Activated T-cell treated with anti-CD3 and anti-CD28 coated beads, Interleukin-2, amount 50 U/mL, for 48 hours (primary cell): Measurements from ENCODE around the gene PPP3CA.
"Not testable (repeated sequence)": the region's sequence is repeated elsewhere in the genome, so short reads cannot be mapped to it uniquely, and the experiment has no call there.

Source experiments
- DNase-seq, 2 experiments: peaks; one replicate each; pipeline ENCODE4 v3.0.0-alpha.2; 2020

Gene PPP3CA

GRCh38 chr4:101131058-101131457 is 216.3 kb downstream of the PPP3CA start:
- DNase-seq, result not testable (repeated sequence)

- DNase-seq, result not testable (repeated sequence)
Observed at GRCh38 chr4:101128898-101129297, 218.4 kb downstream of the PPP3CA start.

DNA sequence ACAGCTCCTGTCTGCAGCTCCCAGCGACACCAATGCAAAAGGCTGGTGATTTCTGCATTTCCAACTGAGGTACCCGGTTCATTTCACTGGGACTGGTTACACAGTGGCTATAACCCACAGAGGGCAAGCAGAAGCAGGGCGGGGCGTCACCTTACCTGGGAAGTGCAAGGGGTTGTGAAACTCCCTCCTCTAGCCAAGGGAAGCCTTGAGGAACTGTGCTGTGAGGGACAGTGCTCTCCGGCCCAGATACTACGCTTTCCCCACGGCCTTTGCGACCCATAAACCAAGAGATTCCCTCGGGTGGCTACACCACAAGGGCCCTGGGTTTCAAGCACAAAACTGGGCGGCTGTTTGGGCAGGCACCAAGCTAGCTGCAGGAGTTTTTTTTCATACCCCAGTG is 218.9 kb downstream of the PPP3CA start:
- DNase-seq, result no peak

GRCh38 chr4:101127176-101127790 is 220.0 kb downstream of the PPP3CA start:
- DNase-seq, result no peak

DNA sequence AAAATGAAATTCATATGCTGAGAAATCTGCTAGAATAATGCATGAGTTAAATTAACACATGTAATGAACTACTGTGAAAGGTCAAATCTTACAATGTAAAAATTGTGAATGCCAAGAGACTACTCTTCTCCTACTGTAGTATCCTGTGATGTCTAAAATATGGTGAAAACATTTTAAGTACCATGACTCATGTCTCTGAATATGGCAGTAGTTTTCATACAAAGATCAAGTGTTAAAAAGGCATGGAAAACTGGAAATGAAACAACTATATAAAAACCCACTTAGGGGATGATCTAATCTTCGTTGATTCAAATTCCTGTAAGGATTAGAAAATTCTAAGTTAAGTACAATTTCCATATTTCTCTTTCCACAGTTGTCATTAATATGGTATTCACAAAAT is 221.3 kb downstream of the PPP3CA start:
- no peak for DNase-seq

GRCh38 chr4:101125045-101125942 is 222.0 kb downstream of the PPP3CA start:
- no peak for DNase-seq

- no peak for DNase-seq
Observed at GRCh38 chr4:101123231-101123630, 224.1 kb downstream of the PPP3CA start.

- DNase-seq, result no peak
Observed at GRCh38 chr4:101122019-101122418, 225.3 kb downstream of the PPP3CA start.

- no peak for DNase-seq
Observed at GRCh38 chr4:101119141-101119540, 228.2 kb downstream of the PPP3CA start.

DNA sequence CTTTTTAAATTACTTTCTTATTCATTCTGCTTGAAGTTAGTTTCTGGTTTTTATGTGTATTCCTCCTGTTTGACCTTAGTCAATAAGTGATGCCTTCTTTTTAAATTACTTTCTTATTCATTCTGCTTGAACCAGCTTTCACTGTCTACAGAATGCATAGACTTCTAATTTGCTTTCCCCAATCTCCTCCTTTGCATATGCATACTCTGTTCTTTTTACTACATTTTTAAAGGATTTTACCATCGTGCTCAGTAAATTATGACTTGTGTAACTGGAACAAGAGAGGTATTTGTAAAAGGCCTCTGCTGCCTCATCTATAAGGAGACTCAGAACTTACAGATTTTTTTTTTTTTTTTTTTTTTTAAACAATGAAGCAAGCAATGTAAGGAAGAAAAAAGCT is 228.7 kb downstream of the PPP3CA start:
- no peak for DNase-seq

DNA sequence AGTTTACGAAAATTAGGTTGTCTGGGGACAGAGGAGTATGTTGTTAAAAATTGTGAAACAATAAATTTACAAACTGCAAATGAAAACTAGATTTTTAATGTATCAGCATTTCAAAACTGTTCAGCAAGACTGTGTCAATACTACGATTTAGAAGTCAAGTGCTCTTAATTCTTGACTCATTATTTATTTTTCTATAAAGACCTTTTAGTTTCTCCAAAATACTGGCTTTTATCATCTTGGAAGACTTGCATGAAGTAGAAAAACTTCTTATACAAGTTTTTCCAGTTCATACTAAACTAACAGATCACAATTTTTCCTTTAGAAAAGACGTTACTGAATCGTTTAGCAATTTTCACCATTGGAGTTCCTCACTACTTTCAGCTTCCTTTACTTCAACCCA is 231.4 kb downstream of the PPP3CA start:
- DNase-seq, result no peak

DNA sequence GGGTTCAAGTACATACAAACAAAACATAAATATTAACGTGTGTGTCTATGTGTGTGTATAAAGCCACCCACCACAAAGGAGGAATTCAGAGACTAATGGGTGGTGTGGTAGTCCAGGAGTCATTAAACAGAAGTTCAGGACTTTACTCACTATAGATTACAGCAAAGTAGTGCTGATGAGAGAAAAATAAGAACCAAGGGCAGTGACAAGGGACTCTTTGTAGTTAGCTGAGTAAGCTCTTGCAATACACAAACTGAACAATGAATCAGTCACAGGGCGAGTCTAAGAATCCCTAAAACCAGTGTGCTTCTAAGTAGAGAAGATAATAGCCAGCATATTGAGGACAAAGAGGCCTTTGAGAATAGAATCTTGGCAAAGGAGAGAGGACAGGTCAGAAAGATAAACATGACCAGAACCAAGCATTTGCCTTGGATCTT is 232.4 kb downstream of the PPP3CA start:
- no peak for DNase-seq

- no peak for DNase-seq
Observed at GRCh38 chr4:101104312-101105052, 242.8 kb downstream of the PPP3CA start.

DNA sequence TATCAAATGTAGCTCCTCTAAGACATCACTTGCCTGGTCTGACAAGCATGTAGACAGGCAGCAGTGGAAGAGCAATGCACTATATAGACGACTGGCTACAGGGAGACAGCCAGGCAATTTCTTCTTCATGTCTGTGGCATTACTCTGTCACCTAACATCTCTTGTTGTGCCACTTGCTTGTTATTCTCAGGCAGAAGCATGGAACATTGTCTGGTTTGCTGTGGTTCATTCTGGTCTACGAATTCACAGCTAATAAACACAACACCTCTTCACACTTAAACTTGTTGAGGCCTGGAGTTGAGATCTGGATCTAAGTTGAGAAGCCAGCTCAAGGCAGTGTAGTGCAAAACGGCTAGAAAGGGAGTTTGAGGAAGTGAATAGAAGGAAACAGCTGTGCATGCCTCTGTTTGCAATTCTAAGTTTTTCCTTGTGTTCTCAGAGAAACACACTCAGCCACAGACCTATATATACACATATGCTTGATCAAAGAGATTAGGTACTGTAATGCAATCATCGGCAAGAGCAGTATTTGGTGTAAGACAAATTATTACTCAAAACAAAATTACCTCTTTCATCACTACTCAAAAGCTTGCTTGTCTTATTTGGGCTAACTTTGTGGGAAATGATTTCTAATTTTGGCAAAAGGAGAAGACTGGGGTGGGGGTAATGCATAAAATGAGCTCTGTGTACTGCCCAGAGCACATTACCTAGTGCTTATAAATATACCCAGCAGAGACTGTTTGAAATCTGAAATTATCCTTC is 243.8 kb downstream of the PPP3CA start:
- no peak for DNase-seq

- DNase-seq, result no peak
Observed at GRCh38 chr4:101102114-101102742, 245.1 kb downstream of the PPP3CA start.

GRCh38 chr4:101101072-101101471 is 246.3 kb downstream of the PPP3CA start:
- DNase-seq, result no peak

- no peak for DNase-seq
Observed at GRCh38 chr4:101098666-101099400, 248.5 kb downstream of the PPP3CA start.

DNA sequence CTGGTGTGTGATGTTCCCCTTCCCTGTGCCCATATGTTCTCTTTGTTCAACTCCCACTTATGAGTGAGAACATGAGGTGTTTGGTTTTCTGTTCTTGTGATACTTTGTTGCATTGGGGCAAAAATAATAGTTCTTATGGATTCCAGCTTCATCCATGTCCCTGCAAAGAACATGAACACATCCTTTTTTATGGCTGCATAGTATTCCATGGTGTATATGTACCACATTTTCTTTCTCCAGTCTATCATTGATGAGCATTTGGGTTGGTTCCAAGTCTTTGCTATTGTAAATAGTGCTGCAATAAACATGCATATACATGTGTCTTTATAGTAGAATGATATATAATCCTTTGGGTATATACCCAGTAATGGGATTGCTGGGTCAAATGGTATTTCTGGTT is 254.7 kb downstream of the PPP3CA start:
- DNase-seq, result not testable (repeated sequence)

DNA sequence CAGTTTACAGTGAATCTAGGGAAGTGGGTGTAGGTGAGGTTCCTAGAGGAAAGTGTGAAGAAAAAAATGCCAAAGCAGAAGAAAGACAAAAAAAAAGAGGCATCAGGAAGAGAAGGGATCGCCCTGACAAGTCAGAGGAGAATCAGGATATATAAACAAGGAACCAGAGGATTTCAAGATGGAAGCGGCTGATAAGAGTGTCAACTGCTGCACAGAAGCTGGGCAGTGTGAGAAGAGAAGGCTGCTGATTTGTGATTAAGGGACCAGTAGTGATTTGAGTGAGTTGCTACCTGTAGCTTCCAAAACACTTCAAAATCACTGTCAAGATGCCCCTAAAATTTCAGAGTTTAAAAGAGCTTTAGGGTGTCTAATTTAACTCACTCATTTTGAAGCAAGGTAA is 258.2 kb downstream of the PPP3CA start:
- DNase-seq, result no peak

DNA sequence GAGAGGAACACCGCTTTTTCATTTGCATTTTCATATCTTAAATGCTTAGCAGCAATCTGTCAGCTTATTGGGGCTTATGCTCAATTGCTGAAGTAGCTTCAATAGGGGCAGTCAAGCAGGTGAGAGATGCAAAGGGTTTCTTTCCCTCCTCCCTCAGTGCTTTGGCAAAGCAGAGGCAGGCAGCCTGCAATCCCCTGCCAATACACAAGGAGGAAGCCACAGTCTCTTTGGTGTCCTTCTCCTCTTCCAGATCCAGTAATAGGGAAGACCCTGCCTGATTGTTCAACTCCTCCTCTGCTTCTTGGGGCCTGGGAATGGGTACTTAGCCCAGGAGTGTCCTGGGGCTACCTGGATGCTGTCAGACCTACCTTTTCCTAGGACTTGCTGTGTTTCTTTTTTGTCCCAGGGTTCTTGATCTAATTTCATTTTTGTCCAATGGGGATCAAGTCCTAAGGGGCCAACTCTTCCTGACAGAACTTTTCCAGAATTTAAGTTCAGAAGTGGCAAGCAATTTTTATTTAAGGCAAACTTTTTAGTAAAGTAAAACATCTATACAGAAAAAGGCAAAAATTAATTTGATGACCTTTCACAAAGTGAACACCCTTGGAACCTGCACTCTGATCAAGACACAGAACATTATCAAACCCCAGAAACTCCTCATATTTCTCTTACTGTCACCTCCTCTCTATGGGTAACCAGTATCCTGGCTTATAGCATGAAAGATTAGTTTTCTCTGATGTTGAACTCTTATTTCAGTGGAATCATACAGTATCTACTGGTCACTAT is 260.3 kb downstream of the PPP3CA start:
- DNase-seq, result no peak

GRCh38 chr4:101083131-101083530 is 264.2 kb downstream of the PPP3CA start:
- DNase-seq, result no peak
